A673 (cell line): Measurements from ENCODE around the gene OSBPL1A. TPM values are rescaled to one million over a fixed set of nuclear protein-coding genes. Genes with fewer than 3 reads are reported as not detected.

Source experiments
- BruUV-seq: library from RNA; stranded (reverse); fragments of 400-500 nt; replicated peaks from 2 replicates; lab custom pipeline; 2021; lab: Mats Ljungman, UMichigan
- CTCF ChIA-PET: fragments of 300-600 bp; sonication (Branson Sonifier 250); formaldehyde crosslinking; loops from one replicate; lab custom pipeline; 2022; ENCODE audit warnings: antibody characterized with exemption; lab: Charles Lee
- POLR2A ChIA-PET: fragments of 300-600 bp; sonication (Branson Sonifier 250); formaldehyde crosslinking; loops from one replicate; lab custom pipeline; 2022; ENCODE audit warnings: antibody characterized with exemption; ENCODE audit not compliant: low non-redundant PET; lab: Charles Lee
- DNase-seq: peaks from one replicate; pipeline ENCODE4 v3.0.0-alpha.2; 2015; ENCODE audit warnings: low spot score
- H3K27ac ChIP-seq: fragments of 200-600 bp; sonication (generic); 2 replicates; pipeline ENCODE4 v1.5.1; 2016; ENCODE audit warnings: mixed run types, low read depth, mild to moderate bottlenecking, mixed read lengths, antibody characterized with exemption, low read length; ENCODE audit not compliant: poor library complexity, severe bottlenecking
- H3K27me3 ChIP-seq: fragments of 200-600 bp; sonication (generic); replicated peaks from 2 replicates; pipeline ENCODE4 v1.6.1; 2017; ENCODE audit warnings: mixed run types, low read depth, mild to moderate bottlenecking, mixed read lengths, antibody characterized with exemption, low read length; ENCODE audit not compliant: insufficient read depth, poor library complexity
- H3K36me3 ChIP-seq: fragments of 200-600 bp; sonication (generic); 2 replicates; pipeline ENCODE4 v1.6.1; 2016; ENCODE audit warnings: mixed run types, mild to moderate bottlenecking, mixed read lengths, antibody characterized with exemption, low read length; ENCODE audit not compliant: insufficient read depth, poor library complexity, severe bottlenecking
- H3K4me1 ChIP-seq: fragments of 200-600 bp; sonication (generic); 2 replicates; pipeline ENCODE4 v1.6.1; 2017; ENCODE audit warnings: mixed run types, mild to moderate bottlenecking, mixed read lengths, antibody characterized with exemption, low read length; ENCODE audit not compliant: insufficient read depth, poor library complexity, severe bottlenecking
- H3K4me3 ChIP-seq: fragments of 200-600 bp; sonication (generic); 2 replicates; pipeline ENCODE4 v1.5.1; 2016; ENCODE audit warnings: low read depth, mixed run types, mild to moderate bottlenecking, mixed read lengths, low read length; ENCODE audit not compliant: poor library complexity, severe bottlenecking
- H3K9me3 ChIP-seq: fragments of 200-600 bp; sonication (generic); 2 replicates; pipeline ENCODE4 v1.6.1; 2016; ENCODE audit warnings: mixed run types, low read depth, mild to moderate bottlenecking, mixed read lengths, antibody characterized with exemption, low read length; ENCODE audit not compliant: poor library complexity, severe bottlenecking
- CTCF ChIP-seq: fragments of 300-800, 200-600 bp; sonication (generic); conservative IDR thresholded peaks from 2 replicates; pipeline ENCODE4 v1.5.1; 2017; ENCODE audit warnings: low read depth, mild to moderate bottlenecking, antibody characterized with exemption, low read length, moderate library complexity, mixed read lengths
- EZH2 ChIP-seq: fragments of 200-600 bp; sonication (generic); IDR thresholded peaks from 2 replicates; pipeline ENCODE4 v1.6.1; 2017; ENCODE audit warnings: borderline replicate concordance, low read depth, mild to moderate bottlenecking, mixed read lengths, antibody characterized with exemption, low read length; ENCODE audit not compliant: poor library complexity, severe bottlenecking
- intact Hi-C: fragments of 100-400 bp; cut with micrococcal nuclease; formaldehyde crosslinking; loops from one replicate; pipeline ENCODE4 v1.10.0; 2022; ENCODE audit not compliant: unreplicated experiment
- total RNA-seq: library from RNA; stranded (reverse); gene quantifications from 2 replicates; pipeline ENCODE4 v1.2.3, GENCODE V29; 2021

The OSBPL1A gene
- total RNA-seq, 1 experiment from 2014 or later = 26.1 TPM

GRCh38 chr18:24196764-24197163 lies 200.9 kb downstream of the OSBPL1A start:
- ChIA-PET POLR2A (no interaction called here), CTCF (no interaction called here)
- Histone ChIP-seq H3K27me3 (no peaks in the 10 kb centered on the region), H3K4me3 (no peak overlapping the region), H3K9me3 (no peaks in the 10 kb centered on the region), H3K27ac (no peak overlapping the region), H3K4me1 (no peaks in the 10 kb centered on the region), H3K36me3 (no peaks in the 10 kb centered on the region)
- no TSS peak for BruUV-seq
- no peak for DNase-seq
- TF ChIP-seq CTCF (no peak), EZH2 (no peak)
- intact Hi-C loops = no loop called here

- DNase-seq = no peak
- no peaks in the 10 kb centered on the region for H3K27me3 ChIP-seq
- TF ChIP-seq EZH2 = no peak
- no peak for TF ChIP-seq CTCF
- BruUV-seq = no TSS peak
- no peak overlapping the region for H3K4me3 ChIP-seq
- H3K4me1 ChIP-seq = no peaks in the 10 kb centered on the region
- H3K27ac ChIP-seq = no peak overlapping the region
- ChIA-PET POLR2A (no interaction called here), CTCF (no interaction called here)
- no peaks in the 10 kb centered on the region for H3K9me3 ChIP-seq
- intact Hi-C loops = no loop called here
- H3K36me3 ChIP-seq = no peaks in the 10 kb centered on the region
Observed at GRCh38 chr18:24195296-24196053, 202.1 kb downstream of the OSBPL1A start.

- TF ChIP-seq EZH2 (no peak), CTCF (no peak)
- Histone ChIP-seq H3K36me3 (no peaks in the 10 kb centered on the region), H3K9me3 (no peaks in the 10 kb centered on the region), H3K27me3 (no peaks in the 10 kb centered on the region), H3K27ac (no peak overlapping the region), H3K4me3 (no peak overlapping the region), H3K4me1 (no peaks in the 10 kb centered on the region)
- POLR2A ChIA-PET = no interaction called here
- no TSS peak for BruUV-seq
- DNase-seq = no peak
- intact Hi-C loops = no loop called here
- CTCF ChIA-PET = interaction anchor here (1.3 kb wide), 1 partner anchor 14 kb away, joined by 6 read pairs; no protein-coding TSS in a partner anchor
Observed at GRCh38 chr18:24190590-24190989, 207.0 kb downstream of the OSBPL1A start.
